ENCODE results near the gene UBR4.

Gene UBR4

DNA sequence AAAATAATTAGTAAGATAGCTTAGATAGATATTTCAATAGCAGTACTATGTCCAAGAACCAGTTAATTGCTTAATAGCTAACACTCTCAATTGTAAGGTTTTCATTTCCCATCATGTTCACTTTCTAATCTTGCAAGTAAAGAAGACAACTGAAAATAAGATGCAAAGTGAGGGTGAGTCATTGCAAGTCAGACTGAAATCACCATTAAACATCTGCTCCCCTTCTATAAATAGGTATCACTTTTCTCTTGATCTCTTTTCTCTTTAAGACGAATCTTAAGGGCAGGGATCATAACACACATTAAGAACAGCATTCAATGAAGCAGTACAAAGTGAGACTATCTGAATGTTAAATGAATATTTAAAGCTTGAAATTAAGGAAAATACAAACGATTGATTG is 40.4 kb downstream of the UBR4 start:
- Histone ChIP-seq H3K4me3 (ENCODE audit: low read depth in 1 of 2, low read length in 2 of 2) (no peak overlapping the region), H3K27ac (ENCODE audit: low read length) (no peak overlapping the region), H3K27me3 (ENCODE audit: insufficient read depth, low read length, poor library complexity) (no peaks in the 10 kb centered on the region), H3K4me2 (ENCODE audit: insufficient read depth, low read length) (no peak overlapping the region), H2AFZ (ENCODE audit: low read depth, low read length) (no peak overlapping the region), H3K9ac (ENCODE audit: low read depth, low read length) (no peak overlapping the region), H3K4me1 (ENCODE audit: insufficient read depth, low read length) (no peaks in the 10 kb centered on the region), H3K9me3 (ENCODE audit: insufficient read depth, low read length, severe bottlenecking) (no peaks in the 10 kb centered on the region), H3K36me3 (ENCODE audit: insufficient read depth, low read length) (peaks cover 94% of the 10 kb centered on the region), H3K79me2 (ENCODE audit: insufficient read depth, low read length) (no peaks in the 10 kb centered on the region), H4K20me1 (ENCODE audit: insufficient read depth, low read length) (no peaks in the 10 kb centered on the region)
- no peak for ATAC-seq (ENCODE audit: insufficient read depth, low read depth)
- DNase-seq = no peak
- TF ChIP-seq, protein P1, sequence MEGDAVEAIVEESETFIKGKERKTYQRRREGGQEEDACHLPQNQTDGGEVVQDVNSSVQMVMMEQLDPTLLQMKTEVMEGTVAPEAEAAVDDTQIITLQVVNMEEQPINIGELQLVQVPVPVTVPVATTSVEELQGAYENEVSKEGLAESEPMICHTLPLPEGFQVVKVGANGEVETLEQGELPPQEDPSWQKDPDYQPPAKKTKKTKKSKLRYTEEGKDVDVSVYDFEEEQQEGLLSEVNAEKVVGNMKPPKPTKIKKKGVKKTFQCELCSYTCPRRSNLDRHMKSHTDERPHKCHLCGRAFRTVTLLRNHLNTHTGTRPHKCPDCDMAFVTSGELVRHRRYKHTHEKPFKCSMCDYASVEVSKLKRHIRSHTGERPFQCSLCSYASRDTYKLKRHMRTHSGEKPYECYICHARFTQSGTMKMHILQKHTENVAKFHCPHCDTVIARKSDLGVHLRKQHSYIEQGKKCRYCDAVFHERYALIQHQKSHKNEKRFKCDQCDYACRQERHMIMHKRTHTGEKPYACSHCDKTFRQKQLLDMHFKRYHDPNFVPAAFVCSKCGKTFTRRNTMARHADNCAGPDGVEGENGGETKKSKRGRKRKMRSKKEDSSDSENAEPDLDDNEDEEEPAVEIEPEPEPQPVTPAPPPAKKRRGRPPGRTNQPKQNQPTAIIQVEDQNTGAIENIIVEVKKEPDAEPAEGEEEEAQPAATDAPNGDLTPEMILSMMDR (IDR thresholded peaks at IDR 0.05; ENCODE audit: borderline replicate concordance, extremely low read depth, low read length, poor library complexity, severe bottlenecking) = no peak
- no peak for TF ChIP-seq EZH2 (IDR thresholded peaks at IDR 0.05; ENCODE audit: borderline replicate concordance, low read depth, low read length, severe bottlenecking)

DNA sequence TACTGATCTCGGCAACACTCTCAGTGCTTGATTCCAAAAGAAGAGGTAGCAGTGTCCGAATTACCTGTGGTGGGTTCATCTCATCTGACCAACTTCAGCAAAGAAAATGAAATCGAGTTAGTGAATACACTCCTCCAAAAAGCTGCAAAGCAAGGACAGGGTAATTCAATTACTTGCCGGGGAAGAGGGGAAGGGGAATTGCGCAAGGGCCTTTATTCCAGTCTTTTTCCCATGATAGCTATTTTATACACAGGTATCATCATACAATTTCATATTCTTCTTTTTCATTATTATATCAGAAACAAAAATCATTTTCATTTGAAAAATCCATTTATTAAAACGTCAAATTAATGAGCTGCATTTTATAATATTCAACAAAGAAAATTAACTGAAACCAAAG is 42.9 kb downstream of the UBR4 start:
- TF ChIP-seq, protein P1 (IDR thresholded peaks at IDR 0.05; ENCODE audit: borderline replicate concordance, extremely low read depth, low read length, poor library complexity, severe bottlenecking) = no peak
- TF ChIP-seq EZH2 (IDR thresholded peaks at IDR 0.05; ENCODE audit: borderline replicate concordance, low read depth, low read length, severe bottlenecking) = no peak
- H3K36me3 ChIP-seq (ENCODE audit: insufficient read depth, low read length) = peaks cover 97% of the 10 kb centered on the region

DNA sequence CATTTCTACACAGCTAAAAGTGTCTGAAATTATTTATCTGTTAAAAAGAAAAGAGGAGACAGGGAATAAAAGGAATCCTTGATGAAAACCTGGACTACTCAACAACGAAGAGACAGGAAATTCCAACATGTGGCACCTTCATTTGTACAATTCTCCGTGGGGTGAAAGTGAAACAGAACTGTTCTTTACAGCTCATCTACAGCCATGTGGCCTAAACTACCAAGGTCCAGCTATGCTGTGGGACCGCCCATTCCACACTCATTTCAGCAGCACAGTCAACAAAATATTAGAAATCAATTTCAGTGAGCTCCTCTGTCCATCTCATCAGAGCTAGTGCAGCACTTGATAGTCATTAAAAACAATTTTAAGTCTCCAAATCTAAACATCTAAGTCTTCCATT is 44.0 kb downstream of the UBR4 start:
- DNase-seq = no peak
- Histone ChIP-seq H3K79me2 (ENCODE audit: insufficient read depth, low read length) (no peaks in the 10 kb centered on the region), H3K36me3 (ENCODE audit: insufficient read depth, low read length) (peaks cover 99% of the 10 kb centered on the region), H3K9ac (ENCODE audit: low read depth, low read length) (no peak overlapping the region), H3K27me3 (ENCODE audit: insufficient read depth, low read length, poor library complexity) (no peaks in the 10 kb centered on the region), H3K4me3 (ENCODE audit: low read depth in 1 of 2, low read length in 2 of 2) (no peak overlapping the region), H3K9me3 (ENCODE audit: insufficient read depth, low read length, severe bottlenecking) (no peaks in the 10 kb centered on the region), H2AFZ (ENCODE audit: low read depth, low read length) (no peak overlapping the region), H4K20me1 (ENCODE audit: insufficient read depth, low read length) (no peaks in the 10 kb centered on the region), H3K4me1 (ENCODE audit: insufficient read depth, low read length) (no peaks in the 10 kb centered on the region), H3K4me2 (ENCODE audit: insufficient read depth, low read length) (no peak overlapping the region), H3K27ac (ENCODE audit: low read length) (no peak overlapping the region)
- no peak for TF ChIP-seq EZH2 (IDR thresholded peaks at IDR 0.05; ENCODE audit: borderline replicate concordance, low read depth, low read length, severe bottlenecking)
- TF ChIP-seq, protein P1 (IDR thresholded peaks at IDR 0.05; ENCODE audit: borderline replicate concordance, extremely low read depth, low read length, poor library complexity, severe bottlenecking) = no peak
- ATAC-seq (ENCODE audit: insufficient read depth, low read depth) = no peak

More for the DNA sequence above, 42.9 kb downstream of the UBR4 start:
- H3K27me3 ChIP-seq (ENCODE audit: insufficient read depth, low read length, poor library complexity) = no peaks in the 10 kb centered on the region
- H4K20me1 ChIP-seq (ENCODE audit: insufficient read depth, low read length) = no peaks in the 10 kb centered on the region
- no peak overlapping the region for H3K9ac ChIP-seq (ENCODE audit: low read depth, low read length)
- DNase-seq (no peak), ATAC-seq (ENCODE audit: insufficient read depth, low read depth) (no peak)
- H3K4me1 ChIP-seq (ENCODE audit: insufficient read depth, low read length) = no peaks in the 10 kb centered on the region
- H3K79me2 ChIP-seq (ENCODE audit: insufficient read depth, low read length) = no peaks in the 10 kb centered on the region
- no peak overlapping the region for H2AFZ ChIP-seq (ENCODE audit: low read depth, low read length)
- H3K9me3 ChIP-seq (ENCODE audit: insufficient read depth, low read length, severe bottlenecking) = no peaks in the 10 kb centered on the region
- no peak overlapping the region for H3K27ac ChIP-seq (ENCODE audit: low read length)
- no peak overlapping the region for H3K4me3 ChIP-seq (ENCODE audit: low read depth in 1 of 2, low read length in 2 of 2)
- no peak overlapping the region for H3K4me2 ChIP-seq (ENCODE audit: insufficient read depth, low read length)

DNA sequence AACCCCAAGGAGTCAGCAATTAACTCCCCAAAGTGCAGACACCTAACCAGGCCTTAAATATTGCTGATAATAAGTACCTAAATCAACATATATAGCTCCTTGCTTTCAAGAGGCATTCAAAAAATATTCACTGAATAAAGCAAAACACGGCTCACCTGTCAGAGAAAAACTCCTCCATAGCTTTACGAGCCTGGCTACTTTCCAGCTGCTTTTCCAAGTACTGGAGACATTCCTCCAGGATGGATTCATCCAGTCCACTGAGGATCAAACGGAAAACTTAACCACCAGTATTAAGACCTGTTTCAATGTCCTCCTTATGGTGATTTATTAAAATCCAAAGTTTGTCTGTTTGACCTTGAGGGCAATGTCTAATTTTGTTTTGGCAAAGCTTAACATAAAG is 44.6 kb downstream of the UBR4 start:
- H3K27me3 ChIP-seq (ENCODE audit: insufficient read depth, low read length, poor library complexity) = no peaks in the 10 kb centered on the region
- H3K79me2 ChIP-seq (ENCODE audit: insufficient read depth, low read length) = no peaks in the 10 kb centered on the region
- DNase-seq = no peak
- no peak overlapping the region for H3K9ac ChIP-seq (ENCODE audit: low read depth, low read length)
- H3K4me1 ChIP-seq (ENCODE audit: insufficient read depth, low read length) = no peaks in the 10 kb centered on the region
- H2AFZ ChIP-seq (ENCODE audit: low read depth, low read length) = no peak overlapping the region
- TF ChIP-seq EZH2 (IDR thresholded peaks at IDR 0.05; ENCODE audit: borderline replicate concordance, low read depth, low read length, severe bottlenecking) = no peak
- TF ChIP-seq, protein P1 (IDR thresholded peaks at IDR 0.05; ENCODE audit: borderline replicate concordance, extremely low read depth, low read length, poor library complexity, severe bottlenecking) = no peak
- no peak overlapping the region for H3K27ac ChIP-seq (ENCODE audit: low read length)
- no peak overlapping the region for H3K4me2 ChIP-seq (ENCODE audit: insufficient read depth, low read length)
- peaks cover 99% of the 10 kb centered on the region for H3K36me3 ChIP-seq (ENCODE audit: insufficient read depth, low read length)
- no peak for ATAC-seq (ENCODE audit: insufficient read depth, low read depth)
- no peak overlapping the region for H3K4me3 ChIP-seq (ENCODE audit: low read depth in 1 of 2, low read length in 2 of 2)
- H3K9me3 ChIP-seq (ENCODE audit: insufficient read depth, low read length, severe bottlenecking) = no peaks in the 10 kb centered on the region
- H4K20me1 ChIP-seq (ENCODE audit: insufficient read depth, low read length) = no peaks in the 10 kb centered on the region
